ENCODE measurements around the gene GOLGA8N.
"Not testable (repeated sequence)": the region's sequence is repeated elsewhere in the genome, so short reads cannot be mapped to it uniquely, and the experiment has no call there.

Gene GOLGA8N

GRCh38 chr15:32593151-32593550 is at the start of gene GOLGA8N:
Gene GOLGA8N (plus strand): TSS chr15:32593456.
- not testable (repeated sequence) for DNase-seq (ENCODE audit: low read depth in 3 of 3)

- not testable (repeated sequence) for DNase-seq (ENCODE audit: low read depth in 3 of 3)
These were observed 49.8 kb upstream of the GOLGA8N start for GRCh38 chr15:32543456-32543855.

GRCh38 chr15:32545129-32545528 is 48.1 kb upstream of the GOLGA8N start:
- not testable (repeated sequence) for DNase-seq (ENCODE audit: low read depth in 3 of 3)

GRCh38 chr15:32554587-32554986 is 38.7 kb upstream of the GOLGA8N start:
- DNase-seq (ENCODE audit: low read depth in 3 of 3): not testable (repeated sequence)

GRCh38 chr15:32562198-32562597 is 31.1 kb upstream of the GOLGA8N start:
- not testable (repeated sequence) for DNase-seq (ENCODE audit: low read depth in 3 of 3)

- DNase-seq (ENCODE audit: low read depth in 3 of 3): not testable (repeated sequence)
These were observed 24.3 kb upstream of the GOLGA8N start for GRCh38 chr15:32568988-32569387.

- not testable (repeated sequence) for DNase-seq (ENCODE audit: low read depth in 3 of 3)
These were observed 14.8 kb upstream of the GOLGA8N start for GRCh38 chr15:32578482-32578881.

- not testable (repeated sequence) for DNase-seq (ENCODE audit: low read depth in 3 of 3)
These were observed 7.4 kb upstream of the GOLGA8N start for GRCh38 chr15:32585844-32586243.

GRCh38 chr15:32609518-32609917 is 16.3 kb downstream of the GOLGA8N start:
- not testable (repeated sequence) for DNase-seq (ENCODE audit: low read depth in 3 of 3)

GRCh38 chr15:32610719-32611118 is 17.5 kb downstream of the GOLGA8N start:
- DNase-seq (ENCODE audit: low read depth in 3 of 3): not testable (repeated sequence)

- peak in 1 of 3 experiments; percentile 26 for DNase-seq (ENCODE audit: low read depth in 3 of 3)
These were observed 21.4 kb downstream of the GOLGA8N start for GRCh38 chr15:32614712-32615050.

GRCh38 chr15:32615051-32615870 is 22.0 kb downstream of the GOLGA8N start, which contains the start of gene ARHGAP11A:
Gene ARHGAP11A (plus strand): TSS chr15:32615504. CDS start chr15:32616212, 708 bp downstream.
- peak; percentile 56 to 73 (median 67) for DNase-seq (ENCODE audit: low read depth in 3 of 3)

GRCh38 chr15:32615871-32616426 is 22.7 kb downstream of the GOLGA8N start:
- not testable (repeated sequence) for DNase-seq (ENCODE audit: low read depth in 3 of 3)

- no peak for DNase-seq (ENCODE audit: low read depth in 3 of 3)
These were observed 43.2 kb downstream of the GOLGA8N start for GRCh38 chr15:32636410-32636809.

- DNase-seq (ENCODE audit: low read depth in 3 of 3): no peak
These were observed 43.8 kb downstream of the GOLGA8N start for GRCh38 chr15:32636908-32637567.

GRCh38 chr15:32637704-32638103 is 44.4 kb downstream of the GOLGA8N start:
- no peak for DNase-seq (ENCODE audit: low read depth in 3 of 3)

GRCh38 chr15:32641517-32642059 is 48.3 kb downstream of the GOLGA8N start, which contains the start of gene SCG5:
Gene SCG5 (plus strand): TSS chr15:32641710. CDS start chr15:32643593, 1,883 bp downstream.
- DNase-seq (ENCODE audit: low read depth in 3 of 3): no peak

GRCh38 chr15:32642667-32643435 is 49.6 kb downstream of the GOLGA8N start:
- DNase-seq (ENCODE audit: low read depth in 3 of 3): no peak

GRCh38 chr15:32643907-32644445 is 50.7 kb downstream of the GOLGA8N start:
- DNase-seq (ENCODE audit: low read depth in 3 of 3): no peak

GRCh38 chr15:32646291-32646690 is 53.0 kb downstream of the GOLGA8N start:
- DNase-seq (ENCODE audit: low read depth in 3 of 3): no peak

- DNase-seq (ENCODE audit: low read depth in 3 of 3): no peak
These were observed 56.1 kb downstream of the GOLGA8N start for GRCh38 chr15:32649342-32649741.
